Keratinocyte (primary cell): ENCODE measurements around the gene BICDL2. TPM values are rescaled to one million over a fixed set of nuclear protein-coding genes. Genes with fewer than 3 reads are reported as not detected.

Experiments used
- DNase-seq: peaks from one replicate; pipeline ENCODE4 v3.0.0-alpha.2; 2011; ENCODE audit warnings: low read depth, missing footprints, low spot score
- FAIRE-seq: peaks from 2 replicates; lab custom pipeline; 2011; peaks lifted over from hg19 to GRCh38; lab: Jason Lieb, UNC
- H2AFZ ChIP-seq: 2 replicates; pipeline ENCODE4 v1.6.0; 2012; ENCODE audit warnings: low read length, control low read depth, inconsistent platforms; ENCODE audit not compliant: control insufficient read depth
- H3K27ac ChIP-seq: 2 replicates; pipeline ENCODE4 v1.5.1; 2011; ENCODE audit warnings: low read length; ENCODE audit not compliant: control insufficient read depth, insufficient read depth
- H3K27me3 ChIP-seq: 3 replicates; pipeline ENCODE4 v1.6.0; 2011; ENCODE audit warnings: low read length; ENCODE audit not compliant: control insufficient read depth, insufficient read depth; ENCODE audit errors: extremely low read depth
- H3K36me3 ChIP-seq, 2 experiments: 2 replicates in 1 of 2; 3 replicates in 1 of 2; pipeline ENCODE4 v1.5.1; 2011; ENCODE audit warnings: low read length in 2 of 2, mild to moderate bottlenecking in 1 of 2; ENCODE audit not compliant: control insufficient read depth in 2 of 2, insufficient read depth in 2 of 2; ENCODE audit errors: extremely low read depth in 1 of 2
- H3K4me1 ChIP-seq: 3 replicates; pipeline ENCODE4 v1.5.1; 2011; ENCODE audit warnings: low read length; ENCODE audit not compliant: control insufficient read depth, insufficient read depth; ENCODE audit errors: extremely low read depth
- H3K4me2 ChIP-seq: 3 replicates; pipeline ENCODE4 v1.6.0; 2011; ENCODE audit warnings: low read depth, low read length; ENCODE audit not compliant: control insufficient read depth, insufficient read depth; ENCODE audit errors: extremely low read depth
- H3K4me3 ChIP-seq, 3 experiments: fragments of 200-600 bp in 1 of 3; sonication (generic) in 1 of 3; 2 replicates in 2 of 3; 3 replicates in 1 of 3; pipeline ENCODE4 v1.5.1; 2011 to 2016; ENCODE audit warnings: low read length in 3 of 3, mild to moderate bottlenecking in 3 of 3, control low read depth in 2 of 3, inconsistent platforms in 1 of 3, low read depth in 1 of 3, mixed read lengths in 1 of 3, mixed run types in 1 of 3, moderate library complexity in 1 of 3; ENCODE audit not compliant: control insufficient read depth in 2 of 3, insufficient read depth in 2 of 3; ENCODE audit errors: extremely low read depth in 1 of 3
- H3K79me2 ChIP-seq: 2 replicates; pipeline ENCODE4 v1.6.0; 2012; ENCODE audit warnings: low read length; ENCODE audit not compliant: control insufficient read depth, insufficient read depth
- H3K9ac ChIP-seq: 3 replicates; pipeline ENCODE4 v1.6.0; 2011; ENCODE audit warnings: low read length; ENCODE audit not compliant: control insufficient read depth, insufficient read depth; ENCODE audit errors: extremely low read depth
- H3K9me1 ChIP-seq: 3 replicates; pipeline ENCODE4 v1.6.0; 2011; ENCODE audit warnings: low read length; ENCODE audit not compliant: control insufficient read depth, insufficient read depth; ENCODE audit errors: extremely low read depth
- H3K9me3 ChIP-seq: 2 replicates; pipeline ENCODE4 v1.5.1; 2012; ENCODE audit warnings: low read depth, low read length; ENCODE audit not compliant: control insufficient read depth
- H4K20me1 ChIP-seq: 3 replicates; pipeline ENCODE4 v1.6.0; 2011; ENCODE audit warnings: low read length; ENCODE audit not compliant: control insufficient read depth, insufficient read depth; ENCODE audit errors: extremely low read depth
- EZH2 ChIP-seq: IDR thresholded peaks from one replicate; pipeline ENCODE4 v1.6.1; 2012; ENCODE audit warnings: inconsistent platforms, mild to moderate bottlenecking, low read length, moderate library complexity
- dilution Hi-C: fragments of 300-500 bp; cut with MboI; formaldehyde crosslinking; loops from one replicate; pipeline ENCODE4 v1.7.0; 2020; ENCODE audit warnings: low sequenced_read_pairs; ENCODE audit not compliant: extremely low pct_ligation_motif_present
- polyA plus RNA-seq, 5 experiments: library from polyadenylated mRNA; depleted of rRNA in 3 of 5; stranded (reverse) in 3 of 5; stranded (forward) in 1 of 5; unstranded in 1 of 5; fragments of >200 nt; gene quantifications; 1 replicate in 1 of 5; 2 replicates in 3 of 5; 3 replicates in 1 of 5; pipeline versions ENCODE4 v1.2.1 to v1.2.3, GENCODE V29; 2011 to 2012; ENCODE audit warnings: missing spikeins in 2 of 5, low read depth in 1 of 5, low replicate concordance in 1 of 5
- TF ChIP-seq, protein P1 (sequence below), 3 experiments: IDR thresholded peaks in 1 of 3; conservative IDR thresholded peaks in 1 of 3; optimal IDR thresholded peaks in 1 of 3; 2 replicates in 2 of 3; 3 replicates in 1 of 3; pipeline versions ENCODE3 to v1.5.1; 2011; ENCODE audit warnings: low read length in 3 of 3, mild to moderate bottlenecking in 3 of 3, moderate library complexity in 2 of 3, control low read depth in 1 of 3, inconsistent platforms in 1 of 3; ENCODE audit not compliant: insufficient read depth in 2 of 3; ENCODE audit errors: extremely low read depth in 1 of 3

The BICDL2 gene
- polyA plus RNA-seq, 1 donor (not counting 4 experiments of a cell fraction or from before 2014, with no cell fraction given), result 1.3 TPM

- peaks cover 21% of the 10 kb centered on the region for H3K27me3 ChIP-seq
- FAIRE-seq (no peak), DNase-seq (no peak)
- no peak overlapping the region for H3K9ac ChIP-seq
- dilution Hi-C loops, result no loop called here
- no peak overlapping the region for H3K27ac ChIP-seq
- no peak overlapping the region for H3K4me3 ChIP-seq
- H2AFZ ChIP-seq, result no peak overlapping the region
- H3K79me2 ChIP-seq, result no peaks in the 10 kb centered on the region
- H3K36me3 ChIP-seq, result no peaks in the 10 kb centered on the region
- H3K4me1 ChIP-seq, result no peaks in the 10 kb centered on the region
- no peak for TF ChIP-seq EZH2
- TF ChIP-seq, protein P1, sequence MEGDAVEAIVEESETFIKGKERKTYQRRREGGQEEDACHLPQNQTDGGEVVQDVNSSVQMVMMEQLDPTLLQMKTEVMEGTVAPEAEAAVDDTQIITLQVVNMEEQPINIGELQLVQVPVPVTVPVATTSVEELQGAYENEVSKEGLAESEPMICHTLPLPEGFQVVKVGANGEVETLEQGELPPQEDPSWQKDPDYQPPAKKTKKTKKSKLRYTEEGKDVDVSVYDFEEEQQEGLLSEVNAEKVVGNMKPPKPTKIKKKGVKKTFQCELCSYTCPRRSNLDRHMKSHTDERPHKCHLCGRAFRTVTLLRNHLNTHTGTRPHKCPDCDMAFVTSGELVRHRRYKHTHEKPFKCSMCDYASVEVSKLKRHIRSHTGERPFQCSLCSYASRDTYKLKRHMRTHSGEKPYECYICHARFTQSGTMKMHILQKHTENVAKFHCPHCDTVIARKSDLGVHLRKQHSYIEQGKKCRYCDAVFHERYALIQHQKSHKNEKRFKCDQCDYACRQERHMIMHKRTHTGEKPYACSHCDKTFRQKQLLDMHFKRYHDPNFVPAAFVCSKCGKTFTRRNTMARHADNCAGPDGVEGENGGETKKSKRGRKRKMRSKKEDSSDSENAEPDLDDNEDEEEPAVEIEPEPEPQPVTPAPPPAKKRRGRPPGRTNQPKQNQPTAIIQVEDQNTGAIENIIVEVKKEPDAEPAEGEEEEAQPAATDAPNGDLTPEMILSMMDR (optimal IDR thresholded peaks at IDR 0.05 in 1 of 3, IDR thresholded peaks at IDR 0.05 in 1 of 3, conservative IDR thresholded peaks at IDR 0.05 in 1 of 3; ENCODE audit: extremely low read depth in 1 of 3, insufficient read depth in 2 of 3, low read length in 3 of 3), result no peak
- H3K9me1 ChIP-seq, result no peaks in the 10 kb centered on the region
- no peaks in the 10 kb centered on the region for H4K20me1 ChIP-seq
- no peaks in the 10 kb centered on the region for H3K9me3 ChIP-seq
- no peak overlapping the region for H3K4me2 ChIP-seq
Measured at GRCh38 chr16:3075523-3075915, 38.8 kb upstream of the BICDL2 start.

GRCh38 chr16:3074860-3075522, 38.2 kb upstream of the BICDL2 start:
- FAIRE-seq, result no peak
- Histone ChIP-seq H3K79me2 (no peaks in the 10 kb centered on the region), H3K9me1 (no peaks in the 10 kb centered on the region), H3K27ac (no peak overlapping the region), H3K9me3 (no peaks in the 10 kb centered on the region), H2AFZ (no peak overlapping the region), H3K9ac (no peak overlapping the region), H3K4me3 (no peak overlapping the region), H3K27me3 (peaks cover 16% of the 10 kb centered on the region), H3K4me1 (no peaks in the 10 kb centered on the region), H3K36me3 (no peaks in the 10 kb centered on the region), H3K4me2 (no peak overlapping the region), H4K20me1 (no peaks in the 10 kb centered on the region)
- no peak for DNase-seq
- dilution Hi-C loops, result no loop called here
- TF ChIP-seq, protein P1 (optimal IDR thresholded peaks at IDR 0.05 in 1 of 3, IDR thresholded peaks at IDR 0.05 in 1 of 3, conservative IDR thresholded peaks at IDR 0.05 in 1 of 3; ENCODE audit: extremely low read depth in 1 of 3, insufficient read depth in 2 of 3, low read length in 3 of 3), result no peak
- no peak for TF ChIP-seq EZH2
